HL-60 (cell line): ENCODE data around the gene PLXNA2.

Experiments
- CTCF ChIP-seq: IDR thresholded peaks from one replicate; pipeline ENCODE4 v1.5.1; 2011; ENCODE audit warnings: low read length, control low read depth, inconsistent platforms; ENCODE audit not compliant: insufficient read depth
- GABPA ChIP-seq: IDR thresholded peaks from 2 replicates; pipeline ENCODE4 v1.6.1; 2012; ENCODE audit warnings: low read depth
- POLR2AphosphoS5 ChIP-seq: IDR thresholded peaks from 2 replicates; pipeline ENCODE4 v1.6.1; 2012; ENCODE audit warnings: low read depth
- TF ChIP-seq, protein P1 (sequence below): IDR thresholded peaks from 2 replicates; pipeline ENCODE4 v1.6.1; 2012; ENCODE audit warnings: low read depth; ENCODE audit not compliant: insufficient replicate concordance

DNA sequence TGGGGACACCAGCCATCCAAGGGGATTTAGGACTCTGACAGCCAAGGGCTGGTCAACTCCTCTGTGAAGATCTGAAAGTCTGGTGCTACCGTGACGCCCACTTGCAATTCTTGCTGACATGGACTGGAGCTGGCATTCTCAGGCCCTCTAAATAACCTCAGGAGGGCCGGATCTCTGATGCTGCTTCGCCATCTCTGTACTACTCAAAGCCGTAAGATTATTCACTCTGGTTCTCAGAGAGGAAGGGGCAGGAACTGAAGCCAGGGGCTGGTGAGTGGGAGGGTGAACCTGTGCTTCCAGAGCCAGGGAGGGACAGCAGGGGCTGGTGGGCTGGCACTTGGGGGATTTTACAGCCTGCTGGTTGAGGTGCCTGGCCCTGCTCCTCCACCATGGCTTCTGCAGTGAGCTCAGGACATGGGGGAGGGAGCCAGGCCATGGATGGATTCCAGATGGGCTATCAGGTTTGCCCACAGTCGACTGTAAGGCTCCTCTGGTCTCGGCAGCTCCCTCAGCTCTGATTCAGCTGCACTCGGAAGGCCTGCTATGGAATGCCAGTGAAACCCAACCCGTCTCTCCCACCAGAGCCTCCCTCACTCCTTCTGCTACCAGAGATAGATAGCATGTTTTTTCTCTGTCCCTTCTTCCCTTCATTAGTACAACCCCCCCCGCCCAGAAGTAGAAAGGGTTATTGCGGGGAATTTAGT lies 84.5 kb downstream of the PLXNA2 start:
- TF ChIP-seq CTCF: no peak
- no peak for TF ChIP-seq POLR2AphosphoS5
- TF ChIP-seq, protein P1, sequence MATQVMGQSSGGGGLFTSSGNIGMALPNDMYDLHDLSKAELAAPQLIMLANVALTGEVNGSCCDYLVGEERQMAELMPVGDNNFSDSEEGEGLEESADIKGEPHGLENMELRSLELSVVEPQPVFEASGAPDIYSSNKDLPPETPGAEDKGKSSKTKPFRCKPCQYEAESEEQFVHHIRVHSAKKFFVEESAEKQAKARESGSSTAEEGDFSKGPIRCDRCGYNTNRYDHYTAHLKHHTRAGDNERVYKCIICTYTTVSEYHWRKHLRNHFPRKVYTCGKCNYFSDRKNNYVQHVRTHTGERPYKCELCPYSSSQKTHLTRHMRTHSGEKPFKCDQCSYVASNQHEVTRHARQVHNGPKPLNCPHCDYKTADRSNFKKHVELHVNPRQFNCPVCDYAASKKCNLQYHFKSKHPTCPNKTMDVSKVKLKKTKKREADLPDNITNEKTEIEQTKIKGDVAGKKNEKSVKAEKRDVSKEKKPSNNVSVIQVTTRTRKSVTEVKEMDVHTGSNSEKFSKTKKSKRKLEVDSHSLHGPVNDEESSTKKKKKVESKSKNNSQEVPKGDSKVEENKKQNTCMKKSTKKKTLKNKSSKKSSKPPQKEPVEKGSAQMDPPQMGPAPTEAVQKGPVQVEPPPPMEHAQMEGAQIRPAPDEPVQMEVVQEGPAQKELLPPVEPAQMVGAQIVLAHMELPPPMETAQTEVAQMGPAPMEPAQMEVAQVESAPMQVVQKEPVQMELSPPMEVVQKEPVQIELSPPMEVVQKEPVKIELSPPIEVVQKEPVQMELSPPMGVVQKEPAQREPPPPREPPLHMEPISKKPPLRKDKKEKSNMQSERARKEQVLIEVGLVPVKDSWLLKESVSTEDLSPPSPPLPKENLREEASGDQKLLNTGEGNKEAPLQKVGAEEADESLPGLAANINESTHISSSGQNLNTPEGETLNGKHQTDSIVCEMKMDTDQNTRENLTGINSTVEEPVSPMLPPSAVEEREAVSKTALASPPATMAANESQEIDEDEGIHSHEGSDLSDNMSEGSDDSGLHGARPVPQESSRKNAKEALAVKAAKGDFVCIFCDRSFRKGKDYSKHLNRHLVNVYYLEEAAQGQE: no peak
- TF ChIP-seq GABPA: no peak
